Measurements from ENCODE around the gene TP53I13.

GRCh38 chr17:29574732-29575510, 6.4 kb downstream of the TP53I13 start:
- TF ChIP-seq CTCF (IDR thresholded peaks at IDR 0.05) (no peak), POLR2A (IDR thresholded peaks at IDR 0.05) (no peak), EP300 (IDR thresholded peaks at IDR 0.05) (no peak)

Measured in tibial nerve (tissue), 4 donors.